Activated B cell treated with CpG ODN at 0.5 μM for 24 hours (primary cell): Measurements from ENCODE around the gene KLHL41. TPM values are rescaled to one million over a fixed set of nuclear protein-coding genes. Genes with fewer than 3 reads are reported as not detected.

Experiments used
- ATAC-seq: fragments of 200-7000 bp; cut with Tn5 transposase; one replicate; pipeline ENCODE4 v1.10.0; 2021; ENCODE audit warnings: low read depth, mild to moderate bottlenecking, moderate library complexity
- CTCF ChIA-PET: fragments of 350-600 bp; sonication (Branson Sonifier 250); formaldehyde crosslinking; loops from one replicate; lab custom pipeline; 2021; ENCODE audit warnings: antibody characterized with exemption; lab: Charles Lee
- POLR2A ChIA-PET: fragments of 350-600 bp; sonication (Branson Sonifier 250); formaldehyde crosslinking; loops from one replicate; lab custom pipeline; 2021; ENCODE audit warnings: antibody characterized with exemption; lab: Charles Lee
- DNase-seq: peaks from one replicate; pipeline ENCODE4 v3.0.0; 2022
- H3K27ac Mint-ChIP-seq: one replicate; pipeline ENCODE4 v1.8.0; 2020; ENCODE audit warnings: mixed read lengths
- H3K27me3 Mint-ChIP-seq: one replicate; pipeline ENCODE4 v1.8.0; 2021; ENCODE audit warnings: mixed read lengths
- H3K36me3 Mint-ChIP-seq: one replicate; pipeline ENCODE4 v1.8.0; 2021; ENCODE audit warnings: low read depth, mixed read lengths
- H3K4me1 Mint-ChIP-seq: one replicate; pipeline ENCODE4 v1.8.0; 2021; ENCODE audit warnings: mixed read lengths
- H3K4me3 Mint-ChIP-seq: one replicate; pipeline ENCODE4 v1.8.0; 2020; ENCODE audit warnings: mild to moderate bottlenecking, mixed read lengths
- H3K9me3 Mint-ChIP-seq: one replicate; pipeline ENCODE4 v1.8.0; 2020; ENCODE audit warnings: mixed read lengths
- intact Hi-C: fragments of 100-400 bp; cut with micrococcal nuclease; formaldehyde crosslinking; loops from one replicate; pipeline ENCODE4 v1.15.1; 2024
- total RNA-seq: library from RNA; stranded (reverse); gene quantifications from 2 replicates; pipeline ENCODE4 v1.2.3, GENCODE V29; 2022
- TF ChIP-seq, protein P1 (sequence below): fragments of 200-600 bp; IDR thresholded peaks from one replicate; pipeline ENCODE4 v1.8.0; 2022; ENCODE audit warnings: antibody characterized with exemption, mild to moderate bottlenecking

KLHL41 gene
- 0.24 and 0.27 TPM in 2 replicates for total RNA-seq

DNA sequence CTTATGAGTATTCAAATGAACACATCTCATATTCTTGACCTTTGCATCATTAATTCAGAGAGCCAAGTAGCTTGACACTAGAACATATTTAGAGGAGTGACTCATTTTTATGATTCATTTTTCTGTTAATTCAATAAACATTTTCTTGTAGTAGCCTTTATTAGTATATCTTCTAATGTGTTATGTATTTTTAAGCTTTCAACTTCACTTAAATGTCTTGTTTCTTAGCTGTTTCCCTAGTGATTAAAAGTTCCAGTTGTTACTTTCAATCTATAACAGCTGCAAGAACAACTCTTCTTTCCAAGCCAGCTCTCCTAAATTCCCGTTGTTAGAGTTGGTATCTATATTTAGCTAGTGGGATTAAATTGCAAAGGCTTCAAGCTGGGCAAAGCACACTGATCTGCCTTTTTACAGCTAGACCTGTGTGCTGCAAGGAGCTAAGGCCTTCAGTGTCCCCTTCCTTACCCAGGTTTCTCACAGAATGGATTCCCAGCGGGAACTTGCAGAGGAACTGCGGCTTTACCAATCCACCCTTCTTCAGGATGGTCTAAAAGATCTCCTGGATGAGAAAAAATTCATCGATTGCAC is at the start of gene KLHL41:
Gene KLHL41, plus strand, starts transcription at position 405 of the 588 bp plus-strand sequence. Its CDS starts 77 bp downstream, at position 482.
- POLR2A ChIA-PET = no interaction called here
- CTCF ChIA-PET = no interaction called here
- no peaks in the 10 kb centered on the region for H3K27me3 Mint-ChIP-seq
- no peaks in the 10 kb centered on the region for H3K36me3 Mint-ChIP-seq
- no peak within 1 kb of the TSS for H3K27ac Mint-ChIP-seq
- no peak for DNase-seq
- H3K4me3 Mint-ChIP-seq = no peak within 1 kb of the TSS
- TF ChIP-seq, protein P1, sequence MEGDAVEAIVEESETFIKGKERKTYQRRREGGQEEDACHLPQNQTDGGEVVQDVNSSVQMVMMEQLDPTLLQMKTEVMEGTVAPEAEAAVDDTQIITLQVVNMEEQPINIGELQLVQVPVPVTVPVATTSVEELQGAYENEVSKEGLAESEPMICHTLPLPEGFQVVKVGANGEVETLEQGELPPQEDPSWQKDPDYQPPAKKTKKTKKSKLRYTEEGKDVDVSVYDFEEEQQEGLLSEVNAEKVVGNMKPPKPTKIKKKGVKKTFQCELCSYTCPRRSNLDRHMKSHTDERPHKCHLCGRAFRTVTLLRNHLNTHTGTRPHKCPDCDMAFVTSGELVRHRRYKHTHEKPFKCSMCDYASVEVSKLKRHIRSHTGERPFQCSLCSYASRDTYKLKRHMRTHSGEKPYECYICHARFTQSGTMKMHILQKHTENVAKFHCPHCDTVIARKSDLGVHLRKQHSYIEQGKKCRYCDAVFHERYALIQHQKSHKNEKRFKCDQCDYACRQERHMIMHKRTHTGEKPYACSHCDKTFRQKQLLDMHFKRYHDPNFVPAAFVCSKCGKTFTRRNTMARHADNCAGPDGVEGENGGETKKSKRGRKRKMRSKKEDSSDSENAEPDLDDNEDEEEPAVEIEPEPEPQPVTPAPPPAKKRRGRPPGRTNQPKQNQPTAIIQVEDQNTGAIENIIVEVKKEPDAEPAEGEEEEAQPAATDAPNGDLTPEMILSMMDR = no peak
- H3K9me3 Mint-ChIP-seq = no peaks in the 10 kb centered on the region
- ATAC-seq = no peak
- no peaks in the 10 kb centered on the region for H3K4me1 Mint-ChIP-seq
- intact Hi-C loops = no loop called here

DNA sequence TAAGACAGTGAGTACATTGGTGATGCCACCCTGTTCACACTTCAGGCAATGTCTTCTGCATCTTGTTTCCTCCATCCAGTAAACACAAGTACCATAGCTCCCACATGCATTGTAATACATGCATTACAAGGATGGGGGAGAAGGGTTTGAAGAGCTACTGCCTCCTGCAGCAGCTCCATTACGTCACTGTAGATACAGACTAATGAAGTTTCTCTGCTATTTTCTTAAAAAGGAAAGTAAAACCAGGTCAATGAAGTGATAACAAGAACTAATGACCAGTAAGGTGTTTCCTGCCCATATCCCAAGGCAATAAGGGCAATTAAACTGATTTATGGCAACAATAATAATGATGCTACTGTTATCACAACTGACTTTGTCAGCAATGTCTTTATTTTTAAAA is 48.4 kb upstream of the KLHL41 start:
- TF ChIP-seq, protein P1 = no peak

DNA sequence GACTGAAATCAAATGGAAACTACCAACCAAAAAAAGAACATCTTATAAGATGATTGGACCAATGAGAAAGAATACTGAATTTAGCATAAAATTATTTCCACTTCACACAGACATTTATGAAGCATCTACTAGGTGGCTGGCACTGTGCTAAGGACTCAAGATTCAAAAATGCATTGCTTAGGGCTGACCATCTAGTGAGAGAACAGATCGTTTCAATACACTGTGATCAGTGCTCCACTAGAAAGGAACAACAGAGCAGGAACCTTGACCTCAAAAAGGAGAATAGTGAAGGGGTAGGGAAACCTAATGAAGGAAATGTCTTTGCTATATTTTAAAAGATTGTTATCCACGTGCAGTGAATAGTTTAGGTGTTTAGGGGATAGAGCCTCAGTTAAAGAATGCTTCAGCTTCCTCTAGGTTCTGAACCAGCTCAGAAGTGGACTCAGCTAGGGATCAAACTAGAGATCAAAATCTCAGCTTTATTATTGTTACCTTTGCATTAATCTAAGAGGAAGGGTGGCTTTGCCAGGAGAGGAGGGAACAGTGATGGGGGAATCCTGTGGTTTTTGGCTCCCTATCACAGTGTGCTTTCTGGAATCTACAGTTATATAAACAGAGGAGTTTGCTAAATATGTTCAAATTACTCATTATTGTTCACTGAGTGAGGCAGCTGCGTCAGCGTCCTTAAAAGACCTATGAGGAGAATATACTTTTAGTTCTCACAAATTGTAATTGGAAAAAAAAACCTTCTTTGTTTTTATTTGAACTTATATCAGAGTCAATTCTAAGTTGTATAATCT is 46.4 kb upstream of the KLHL41 start:
- ChIA-PET POLR2A (no interaction called here), CTCF (interaction anchor here (1.1 kb wide), 1 partner anchor 16 kb away, joined by 3 read pairs; the partner anchor contains the start of gene BBS5)
- Mint-ChIP-seq H3K9me3 (no peaks in the 10 kb centered on the region), H3K4me1 (no peaks in the 10 kb centered on the region), H3K27ac (no peak overlapping the region), H3K4me3 (no peak overlapping the region), H3K27me3 (no peaks in the 10 kb centered on the region), H3K36me3 (no peaks in the 10 kb centered on the region)
- TF ChIP-seq, protein P1 = no peak
- intact Hi-C loops = no loop called here
- DNase-seq (no peak), ATAC-seq (no peak)

More for the DNA sequence above, 48.4 kb upstream of the KLHL41 start:
- no peaks in the 10 kb centered on the region for H3K27me3 Mint-ChIP-seq
- ChIA-PET CTCF (no interaction called here), POLR2A (no interaction called here)
- no peaks in the 10 kb centered on the region for H3K9me3 Mint-ChIP-seq
- no peaks in the 10 kb centered on the region for H3K36me3 Mint-ChIP-seq
- no peaks in the 10 kb centered on the region for H3K4me1 Mint-ChIP-seq
- no peak overlapping the region for H3K27ac Mint-ChIP-seq
- intact Hi-C loops = no loop called here
- ATAC-seq (no peak), DNase-seq (no peak)
- no peak overlapping the region for H3K4me3 Mint-ChIP-seq

DNA sequence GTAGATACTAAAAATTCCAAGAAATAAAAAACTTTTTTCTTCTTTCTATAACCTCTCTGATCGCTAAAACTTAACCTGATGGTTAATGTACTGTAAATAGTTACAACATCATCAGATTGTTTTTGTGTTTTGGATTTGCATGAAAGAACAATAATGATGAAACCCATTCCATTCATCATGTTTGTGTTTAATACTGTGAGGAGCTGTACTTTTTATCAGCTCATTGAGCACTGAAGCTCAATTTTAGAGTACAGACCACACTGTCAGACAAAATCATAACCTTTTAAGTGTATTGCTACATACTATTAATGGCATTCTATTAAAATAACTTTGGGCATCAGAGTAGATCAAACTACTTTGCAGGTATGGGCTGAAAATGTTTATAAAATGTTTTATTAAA is 45.0 kb upstream of the KLHL41 start:
- Mint-ChIP-seq H3K27me3 (no peaks in the 10 kb centered on the region), H3K36me3 (no peaks in the 10 kb centered on the region), H3K27ac (no peak overlapping the region), H3K4me1 (no peaks in the 10 kb centered on the region), H3K4me3 (no peak overlapping the region), H3K9me3 (no peaks in the 10 kb centered on the region)
- DNase-seq (no peak), ATAC-seq (no peak)
- ChIA-PET CTCF (no interaction called here), POLR2A (no interaction called here)
- intact Hi-C loops = no loop called here
- TF ChIP-seq, protein P1 = no peak

DNA sequence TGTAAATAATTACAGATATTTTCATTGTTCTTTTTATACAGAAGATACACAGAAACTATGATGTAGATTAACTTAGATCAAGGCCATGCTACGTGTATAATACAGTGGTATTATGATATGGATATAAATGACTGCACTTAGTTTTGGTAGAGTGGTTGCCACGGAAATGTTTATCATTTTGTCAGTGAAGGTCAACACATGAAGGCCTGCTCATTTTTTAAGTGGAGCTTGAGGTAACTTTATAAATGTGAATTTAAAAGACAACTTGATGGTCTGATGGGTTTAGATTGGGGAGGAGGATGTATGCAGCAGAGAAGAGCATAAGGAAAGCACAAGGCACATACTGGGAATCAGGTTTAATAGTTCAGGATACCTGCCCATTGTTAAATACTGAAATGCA is 44.6 kb upstream of the KLHL41 start:
- no peak for DNase-seq
- ChIA-PET CTCF (no interaction called here), POLR2A (no interaction called here)
- Mint-ChIP-seq H3K27ac (no peak overlapping the region), H3K9me3 (no peaks in the 10 kb centered on the region), H3K4me1 (no peaks in the 10 kb centered on the region), H3K36me3 (no peaks in the 10 kb centered on the region), H3K27me3 (no peaks in the 10 kb centered on the region), H3K4me3 (no peak overlapping the region)
- intact Hi-C loops = no loop called here
- ATAC-seq = peak; percentile 40
- TF ChIP-seq, protein P1 = no peak
